ENCODE measurements around the gene TRAPPC2.

TRAPPC2 gene

DNA sequence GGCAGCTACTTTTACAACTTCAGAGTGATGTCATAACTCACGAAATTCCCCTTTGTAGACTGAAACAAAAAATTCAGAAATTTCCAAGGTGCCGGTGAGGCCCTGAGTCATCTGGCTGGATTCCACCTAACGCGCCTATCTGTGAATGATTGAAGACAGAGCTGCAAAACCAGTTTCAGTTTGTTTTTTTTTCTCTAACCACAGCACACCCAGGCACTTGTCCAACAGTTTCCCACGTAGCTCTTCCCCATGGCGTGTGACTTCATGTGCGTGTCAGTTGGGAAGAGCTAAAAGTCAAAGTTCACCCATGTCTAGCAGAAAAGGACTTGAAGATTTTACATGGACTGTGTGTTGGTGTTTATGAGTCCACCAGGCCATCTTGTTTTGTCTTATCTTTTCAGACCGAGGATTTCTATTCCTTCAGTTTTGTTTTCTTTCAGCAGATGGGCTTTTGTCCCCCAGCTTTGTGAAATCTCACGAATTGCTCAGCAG lies 65.1 kb downstream of the TRAPPC2 start:
- DNase-seq (ENCODE audit: low spot score), result peak; percentile 21

DNA sequence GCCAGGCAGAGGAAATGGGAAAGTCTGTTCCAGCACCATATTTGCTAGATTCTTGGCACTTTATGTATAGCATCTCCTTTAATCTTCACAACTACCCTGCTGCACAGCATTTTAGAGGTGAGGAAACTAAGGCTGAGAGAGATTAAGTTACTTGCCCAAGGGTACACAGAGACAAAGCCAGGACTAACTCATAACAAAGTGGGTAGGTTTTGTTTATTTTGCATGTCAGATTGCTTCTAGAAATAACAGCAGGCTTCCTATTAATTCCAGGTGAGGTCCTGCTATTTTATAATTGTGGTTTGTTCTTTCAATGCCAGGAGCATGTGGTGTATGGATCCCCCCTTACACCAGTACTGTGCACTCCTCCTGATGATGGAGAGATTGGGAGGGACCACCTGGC lies 66.5 kb downstream of the TRAPPC2 start:
- DNase-seq (ENCODE audit: low spot score), result no peak

DNA sequence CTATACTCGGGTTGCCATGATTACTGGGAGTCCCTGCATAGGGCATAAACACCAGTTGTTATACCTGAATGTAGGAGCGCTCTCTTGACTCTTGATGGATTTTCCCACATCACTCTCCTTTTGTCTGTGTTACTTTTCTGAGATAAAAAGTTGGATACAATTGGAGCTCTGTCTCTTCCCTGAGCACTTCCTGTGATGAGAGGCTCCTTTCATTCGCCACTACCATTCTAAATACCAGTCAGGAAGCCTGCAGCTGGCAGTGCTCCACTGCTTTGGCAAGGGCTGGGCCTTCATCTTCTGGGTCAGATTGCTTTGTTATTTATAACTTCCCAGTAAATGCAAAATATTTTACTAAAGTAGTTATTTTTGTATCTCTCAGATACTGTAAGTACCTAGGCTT lies 67.6 kb downstream of the TRAPPC2 start:
- DNase-seq (ENCODE audit: low spot score), result no peak

DNA sequence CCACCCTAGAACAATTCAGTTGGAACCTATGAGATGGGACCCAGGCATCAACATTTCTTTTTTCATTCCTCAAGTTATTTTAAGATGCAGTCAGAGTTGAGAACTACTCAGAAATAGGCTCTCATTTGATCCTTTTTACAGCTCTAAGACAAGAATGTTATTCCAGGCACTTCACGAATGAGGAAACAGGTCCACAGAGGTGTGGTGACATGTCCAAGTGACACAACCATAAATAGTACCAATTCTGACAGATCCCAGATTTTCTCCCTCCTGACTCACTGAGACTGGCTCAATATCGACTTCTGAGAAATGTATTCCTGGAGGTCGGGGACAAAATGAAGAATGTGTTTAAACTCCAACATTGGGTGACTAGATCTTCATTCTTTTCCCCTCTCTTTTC lies 70.4 kb downstream of the TRAPPC2 start:
- no peak for DNase-seq (ENCODE audit: low spot score)

DNA sequence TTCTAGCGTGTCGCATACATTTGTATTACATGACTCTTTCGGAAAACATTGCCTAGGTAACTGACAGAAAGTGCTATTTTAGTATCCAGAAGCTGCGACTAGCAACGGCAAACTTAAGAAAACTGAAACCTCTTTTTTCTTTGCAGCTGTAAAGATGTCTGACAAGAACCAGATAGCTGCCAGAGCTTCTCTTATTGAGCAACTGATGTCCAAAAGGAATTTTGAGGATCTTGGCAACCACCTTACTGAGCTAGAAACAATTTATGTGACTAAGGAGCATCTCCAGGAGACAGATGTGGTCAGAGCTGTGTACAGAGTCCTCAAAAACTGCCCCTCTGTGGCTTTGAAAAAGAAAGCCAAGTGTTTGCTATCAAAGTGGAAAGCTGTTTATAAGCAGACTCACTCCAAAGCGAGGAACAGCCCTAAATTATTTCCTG lies 72.0 kb downstream of the TRAPPC2 start:
- DNase-seq (ENCODE audit: low spot score), result no peak

Measured in CD4-positive, alpha-beta T cell treated with Interleukin-6 at 100 ng/mL for 8 hours (primary cell).